ENCODE results near the gene TK2.

TK2 gene

GRCh38 chr16:66458853-66459252 lies 91.1 kb downstream of the TK2 start:
- intact Hi-C loops (cut with DNase I; ENCODE audit: low total_unique reads), result no loop called here
- no peak overlapping the region for H3K27ac ChIP-seq
- no peaks in the 10 kb centered on the region for H3K9me3 ChIP-seq
- DNase-seq, result no peak
- no peak for TF ChIP-seq CTCF (IDR thresholded peaks at IDR 0.05)
- H3K36me3 ChIP-seq, result no peaks in the 10 kb centered on the region
- H3K4me1 ChIP-seq, result no peaks in the 10 kb centered on the region
- no peak overlapping the region for H3K4me3 ChIP-seq
- peaks cover 0 to 43% of the 10 kb centered on the region in 2 donors for H3K27me3 ChIP-seq

- H3K27ac ChIP-seq, result no peak overlapping the region
- H3K4me1 ChIP-seq, result no peaks in the 10 kb centered on the region
- H3K4me3 ChIP-seq, result no peak overlapping the region
- TF ChIP-seq CTCF (IDR thresholded peaks at IDR 0.05), result no peak
- no peaks in the 10 kb centered on the region for H3K9me3 ChIP-seq
- peaks cover 0 to 43% of the 10 kb centered on the region in 2 donors for H3K27me3 ChIP-seq
- no peak for DNase-seq
- H3K36me3 ChIP-seq, result no peaks in the 10 kb centered on the region
- intact Hi-C loops (cut with DNase I; ENCODE audit: low total_unique reads), result no loop called here
These were observed 91.6 kb downstream of the TK2 start for GRCh38 chr16:66458292-66458691.
